Glutamatergic neuron (in vitro differentiated cells): ENCODE data around the gene LAMB3. TPM values are rescaled to one million over a fixed set of nuclear protein-coding genes. Genes with fewer than 3 reads are reported as not detected.

ENCODE experiments used
- DNase-seq: peaks from one replicate; pipeline ENCODE4 v3.0.0; 2022
- H3K27ac Mint-ChIP-seq: one replicate; pipeline ENCODE4 v1.8.0; 2020; ENCODE audit warnings: mild to moderate bottlenecking, mixed read lengths, inconsistent platforms; ENCODE audit not compliant: unreplicated experiment
- H3K27me3 Mint-ChIP-seq: one replicate; pipeline ENCODE4 v1.8.0; 2020; ENCODE audit warnings: mild to moderate bottlenecking, moderate library complexity, mixed read lengths, inconsistent platforms; ENCODE audit not compliant: unreplicated experiment
- H3K36me3 Mint-ChIP-seq: one replicate; pipeline ENCODE4 v1.8.0; 2020; ENCODE audit warnings: mild to moderate bottlenecking, mixed read lengths, inconsistent platforms; ENCODE audit not compliant: unreplicated experiment
- H3K4me1 Mint-ChIP-seq: one replicate; pipeline ENCODE4 v1.8.0; 2020; ENCODE audit warnings: mild to moderate bottlenecking, low read depth, mixed read lengths, inconsistent platforms; ENCODE audit not compliant: unreplicated experiment
- H3K4me3 Mint-ChIP-seq: one replicate; pipeline ENCODE4 v1.8.0; 2020; ENCODE audit warnings: mild to moderate bottlenecking, mixed read lengths, inconsistent platforms; ENCODE audit not compliant: unreplicated experiment
- H3K9me3 Mint-ChIP-seq: one replicate; pipeline ENCODE4 v1.8.0; 2020; ENCODE audit warnings: mild to moderate bottlenecking, moderate library complexity, mixed read lengths, inconsistent platforms; ENCODE audit not compliant: unreplicated experiment
- CTCF ChIP-seq: fragments of 200-600 bp; sonication (generic); IDR thresholded peaks from one replicate; pipeline ENCODE4 v1.5.0; 2021; ENCODE audit not compliant: partially characterized antibody, unreplicated experiment
- total RNA-seq: library from RNA; stranded (reverse); fragmentation: NEBNext Ultra II Directional; extraction: Animal tissue kit (Norgen Biotek cat#: 25700); gene quantifications from one replicate; pipeline ENCODE4 v1.2.1, GENCODE V29; 2021; ENCODE audit not compliant: unreplicated experiment

LAMB3 gene
- total RNA-seq, 1 donor from 2014 or later: 0.54 TPM

- no peak for TF ChIP-seq CTCF
- Mint-ChIP-seq H3K4me3 (no peak overlapping the region), H3K9me3 (peaks cover 6% of the 10 kb centered on the region), H3K27ac (no peak overlapping the region), H3K27me3 (peaks cover 6% of the 10 kb centered on the region), H3K4me1 (peaks cover 14% of the 10 kb centered on the region), H3K36me3 (no peaks in the 10 kb centered on the region)
- DNase-seq: no peak
These were observed 22.4 kb downstream of the LAMB3 start for GRCh38 chr1:209629621-209630382.

- no peak overlapping the region for H3K27ac Mint-ChIP-seq
- DNase-seq: no peak
- peaks cover 7% of the 10 kb centered on the region for H3K27me3 Mint-ChIP-seq
- TF ChIP-seq CTCF: no peak
- no peak overlapping the region for H3K4me3 Mint-ChIP-seq
- no peaks in the 10 kb centered on the region for H3K36me3 Mint-ChIP-seq
- H3K9me3 Mint-ChIP-seq: peaks cover 7% of the 10 kb centered on the region
- peaks cover 21% of the 10 kb centered on the region for H3K4me1 Mint-ChIP-seq
These were observed 23.5 kb downstream of the LAMB3 start for GRCh38 chr1:209628618-209629299.

- peaks cover 7% of the 10 kb centered on the region for H3K27me3 Mint-ChIP-seq
- H3K4me3 Mint-ChIP-seq: no peak overlapping the region
- H3K4me1 Mint-ChIP-seq: peaks cover 21% of the 10 kb centered on the region
- peak overlapping the region; percentile 78 for H3K27ac Mint-ChIP-seq
- H3K9me3 Mint-ChIP-seq: peaks cover 7% of the 10 kb centered on the region
- peak; percentile 96 for DNase-seq
- H3K36me3 Mint-ChIP-seq: no peaks in the 10 kb centered on the region
- TF ChIP-seq CTCF: peak; percentile 98
These were observed 24.5 kb downstream of the LAMB3 start for GRCh38 chr1:209627732-209628196.

GRCh38 chr1:209627027-209627731 is 25.0 kb downstream of the LAMB3 start:
- H3K4me1 Mint-ChIP-seq: peaks cover 21% of the 10 kb centered on the region

More at GRCh38 chr1:209627027-209627731, 25.0 kb downstream of the LAMB3 start:
- H3K9me3 Mint-ChIP-seq: peaks cover 7% of the 10 kb centered on the region
- DNase-seq: no peak
- H3K36me3 Mint-ChIP-seq: no peaks in the 10 kb centered on the region
- no peak overlapping the region for H3K4me3 Mint-ChIP-seq
- no peak for TF ChIP-seq CTCF
- peak overlapping the region; percentile 78 for H3K27ac Mint-ChIP-seq
- peaks cover 7% of the 10 kb centered on the region for H3K27me3 Mint-ChIP-seq
